GM21528 (cell line): ENCODE data around the gene TDRD7.
"Not testable (repeated sequence)": the region's sequence is repeated elsewhere in the genome, so short reads cannot be mapped to it uniquely, and the experiment has no call there.

ENCODE experiments used
- ATAC-seq: cut with Tn5 transposase; IDR thresholded peaks from one replicate; pipeline ENCODE4 v1.9.1; 2021; ENCODE audit warnings: mild to moderate bottlenecking, moderate library complexity; ENCODE audit not compliant: unreplicated experiment, low FRiP score

TDRD7 gene

GRCh38 chr9:97474372-97474925, 62.6 kb downstream of the TDRD7 start:
- no peak for ATAC-seq

GRCh38 chr9:97475059-97475458, 63.2 kb downstream of the TDRD7 start:
- ATAC-seq: no peak

DNA sequence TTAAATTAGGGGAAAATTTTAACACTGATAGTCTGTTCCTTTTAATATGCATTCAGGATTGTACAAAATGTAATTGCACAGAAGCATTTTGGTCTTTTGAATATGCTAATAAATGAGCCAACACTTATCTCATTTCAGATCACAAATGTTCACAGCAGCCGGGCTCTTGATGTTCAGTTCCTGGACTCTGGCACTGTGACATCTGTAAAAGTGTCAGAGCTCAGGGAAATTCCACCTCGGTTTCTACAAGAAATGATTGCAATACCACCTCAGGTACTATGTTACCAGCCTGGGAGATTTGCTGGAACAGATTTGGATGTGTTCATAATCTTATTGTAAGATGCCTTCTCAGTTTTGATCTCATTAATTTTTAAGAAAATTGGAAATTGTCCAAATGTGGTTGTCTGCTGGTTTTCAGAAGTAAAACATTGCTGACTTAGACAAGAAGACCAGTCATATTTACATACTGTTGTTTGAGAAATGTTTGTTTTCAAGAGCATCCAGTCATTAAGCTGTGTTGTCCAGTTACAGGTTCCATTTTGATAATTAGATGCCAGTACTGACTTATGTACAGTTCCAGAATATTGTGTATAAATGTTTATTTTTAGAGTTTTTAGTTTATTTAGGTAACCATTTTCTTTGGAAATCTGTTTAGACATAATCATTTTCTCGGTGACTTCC, 66.5 kb downstream of the TDRD7 start:
- ATAC-seq: no peak

DNA sequence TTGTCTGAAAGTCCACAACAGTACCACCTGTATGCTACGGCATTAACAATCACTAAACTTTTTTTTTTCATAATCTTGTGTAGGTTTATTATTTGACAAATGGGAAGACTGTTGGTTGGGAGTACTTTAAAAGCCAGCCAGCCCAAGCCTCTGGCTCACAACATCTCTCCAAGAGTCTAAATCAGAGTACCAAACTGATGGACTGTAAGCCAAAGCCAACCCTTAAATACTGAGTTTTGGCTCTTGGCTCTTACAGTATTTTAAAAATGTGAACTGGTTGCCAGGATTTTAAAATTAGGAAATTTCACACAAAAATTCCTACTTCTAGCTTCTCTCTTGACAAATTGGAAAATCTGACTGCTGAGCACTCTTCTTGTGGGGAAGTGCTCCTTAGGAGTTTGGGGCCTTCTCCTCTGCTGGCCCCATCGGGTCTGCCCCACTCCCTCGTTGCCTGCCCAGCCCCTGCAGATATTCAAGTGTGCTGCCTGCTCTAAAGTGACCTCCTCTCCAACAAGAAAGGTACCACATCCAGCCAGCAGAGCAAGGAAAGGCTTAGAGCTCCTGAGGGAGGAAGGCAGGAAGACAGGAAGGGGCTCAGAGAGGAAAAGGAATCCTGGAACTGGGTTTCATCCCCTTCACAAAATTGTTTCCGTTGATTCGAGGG, 67.7 kb downstream of the TDRD7 start:
- no peak for ATAC-seq

- ATAC-seq: no peak
These were observed 68.3 kb downstream of the TDRD7 start for GRCh38 chr9:97480174-97480573.

- ATAC-seq: no peak
These were observed 68.9 kb downstream of the TDRD7 start for GRCh38 chr9:97480749-97481148.

DNA sequence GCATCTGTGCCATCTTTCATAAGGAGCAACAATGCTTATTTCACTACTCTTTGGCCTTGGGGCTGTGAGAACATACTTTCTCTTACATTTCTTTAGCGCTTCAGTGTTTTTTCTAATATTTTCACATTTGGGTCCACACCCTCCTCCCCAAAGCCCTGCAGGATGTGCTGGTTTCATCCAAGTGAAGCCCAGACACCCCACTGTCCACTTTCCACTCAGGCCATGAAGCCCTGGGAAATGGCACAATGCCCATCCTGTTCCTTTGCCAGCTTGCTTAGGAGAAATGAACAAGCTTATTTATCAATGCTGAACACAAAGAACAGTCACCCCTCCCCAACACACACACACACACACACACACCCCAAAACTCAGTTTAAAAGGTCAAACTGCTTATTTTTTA, 72.2 kb downstream of the TDRD7 start:
- no peak for ATAC-seq

GRCh38 chr9:97487107-97487506, 75.2 kb downstream of the TDRD7 start:
- no peak for ATAC-seq

DNA sequence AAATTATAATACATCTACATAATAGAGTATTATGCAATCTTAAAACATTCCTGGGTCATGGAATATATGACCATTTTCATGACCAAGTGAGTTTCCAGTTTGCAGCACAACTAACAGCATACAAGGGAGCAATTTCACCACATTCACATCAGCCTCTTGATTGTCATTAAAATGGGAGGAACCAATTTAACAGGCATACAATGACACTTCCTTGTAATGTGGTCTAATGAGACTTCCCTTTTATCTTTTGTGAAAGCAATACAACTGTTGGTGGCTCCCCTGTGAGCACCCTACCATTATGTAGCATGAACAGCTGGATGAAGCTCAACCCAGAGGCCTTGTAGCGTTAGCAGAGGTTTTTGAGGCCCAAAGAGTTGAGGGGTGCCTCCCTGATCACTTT, 76.0 kb downstream of the TDRD7 start:
- ATAC-seq: no peak

DNA sequence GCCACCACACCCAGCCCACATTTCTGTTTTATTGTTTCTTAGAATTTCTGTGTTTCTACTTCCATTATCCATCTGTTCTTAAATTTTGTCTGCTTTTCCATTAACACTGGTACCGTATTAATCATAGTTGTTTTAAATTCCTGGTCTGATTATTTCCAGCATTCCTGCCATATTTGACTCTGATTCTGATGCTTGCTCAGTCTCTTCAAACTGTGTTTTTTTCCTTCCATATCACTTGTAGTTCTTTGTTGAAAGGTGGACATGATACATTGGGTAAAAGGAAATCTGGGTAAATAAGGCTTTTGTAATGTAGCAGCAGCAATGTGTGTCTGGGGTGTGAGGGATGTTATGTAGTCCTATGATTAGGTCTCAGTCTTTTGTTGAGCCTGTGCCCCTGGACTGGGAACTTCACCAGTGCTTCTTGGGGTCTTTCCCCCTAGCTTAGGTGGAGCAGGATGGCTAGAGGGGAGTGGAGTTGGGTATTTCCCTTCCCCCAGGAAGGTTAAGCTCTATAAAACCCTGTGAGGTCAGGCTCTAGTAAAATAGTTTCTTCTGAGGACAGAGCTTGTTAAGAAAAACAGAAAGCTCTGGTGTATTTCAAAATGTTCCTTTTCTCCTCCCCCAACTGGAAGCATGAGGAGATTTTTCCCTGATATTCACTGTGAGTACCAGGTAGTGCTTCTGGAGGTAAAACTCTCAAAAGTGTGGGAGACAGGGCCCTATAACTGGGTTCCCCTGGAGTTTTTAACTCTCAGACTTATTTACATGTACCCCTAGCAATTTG, 79.5 kb downstream of the TDRD7 start:
- no peak for ATAC-seq

GRCh38 chr9:97497558-97498375, 85.9 kb downstream of the TDRD7 start:
- not testable (repeated sequence) for ATAC-seq

DNA sequence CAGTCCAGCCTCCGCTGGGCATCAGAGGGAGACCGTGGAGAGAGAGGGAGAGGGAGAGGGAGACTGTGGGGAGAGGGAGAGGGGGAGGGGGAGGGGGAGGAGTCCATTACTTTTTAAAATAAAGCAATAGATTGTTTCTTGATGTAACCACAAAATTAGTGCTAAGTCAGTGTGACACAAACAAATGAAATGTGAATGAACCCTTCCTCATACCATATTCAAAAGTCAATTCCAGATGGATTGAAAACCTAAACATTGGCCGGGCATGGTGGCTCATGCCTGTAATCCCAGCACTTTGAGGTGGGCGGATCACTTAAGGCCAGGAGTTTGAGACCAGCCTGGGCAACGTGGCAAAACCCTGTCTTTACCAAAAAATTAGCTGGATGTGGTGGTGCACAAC, 87.0 kb downstream of the TDRD7 start:
- not testable (repeated sequence) for ATAC-seq

GRCh38 chr9:97500263-97500662, 88.4 kb downstream of the TDRD7 start:
- ATAC-seq: no peak

- no peak for ATAC-seq
These were observed 88.9 kb downstream of the TDRD7 start for GRCh38 chr9:97500765-97501176.

DNA sequence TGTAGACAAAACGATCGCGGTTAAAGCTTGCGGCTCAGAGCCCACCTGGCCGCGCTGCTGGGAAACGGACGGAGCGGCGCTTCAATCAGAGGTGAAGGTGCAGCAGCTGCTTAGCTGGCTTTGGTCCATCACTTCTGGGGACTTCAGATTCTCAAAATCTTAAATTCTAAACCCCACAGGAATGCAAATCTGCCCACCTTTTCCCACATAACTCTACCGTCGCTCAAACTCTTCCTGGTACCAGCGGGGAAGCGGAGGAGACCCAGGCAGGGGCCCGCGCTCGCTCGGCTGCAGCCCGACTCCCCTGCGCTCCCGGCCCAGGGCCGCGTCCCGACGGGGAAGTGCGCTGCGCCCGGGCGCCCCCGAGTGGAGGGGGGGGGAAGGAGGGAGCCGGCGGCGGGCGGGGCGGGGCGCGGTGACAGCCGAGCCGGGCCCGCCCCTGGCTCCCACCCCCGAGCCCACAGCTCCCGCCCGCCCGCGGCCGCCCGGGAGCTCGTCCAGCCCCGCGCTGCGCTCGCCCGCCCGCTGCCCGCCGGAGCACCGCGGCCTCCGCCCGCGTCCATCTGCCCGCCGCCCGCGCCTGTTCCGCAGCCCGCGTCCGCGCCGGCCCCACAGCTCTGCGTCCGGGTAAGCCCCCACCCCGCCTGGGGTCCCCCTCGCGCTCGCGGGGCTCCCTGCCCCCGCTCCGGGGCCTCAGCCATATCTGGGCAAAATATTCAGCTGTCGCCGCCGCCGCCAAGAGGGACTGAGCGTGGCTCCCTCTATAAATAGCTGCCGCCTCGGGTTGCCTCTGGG, 89.5 kb downstream of the TDRD7 start, which contains the start of gene TMOD1:
TSS of gene TMOD1 (plus strand) at position 490 of the 795 bp plus-strand sequence. CDS start 22,523 bp downstream, outside the sequence.
- peak; percentile 58 for ATAC-seq

DNA sequence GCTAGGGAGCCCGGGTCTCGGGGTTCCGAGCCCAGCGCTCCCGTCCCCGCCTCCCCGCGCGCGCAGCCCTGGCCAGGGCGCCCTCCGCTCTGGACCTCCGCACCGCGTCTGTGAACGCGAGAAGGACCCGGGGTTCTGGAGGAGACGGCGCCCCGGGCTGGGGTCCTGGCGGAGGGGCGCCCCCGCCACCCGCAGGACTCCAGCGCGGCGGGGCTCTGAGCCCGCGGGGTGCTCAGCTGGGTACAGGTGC, 90.0 kb downstream of the TDRD7 start:
- ATAC-seq: peak; percentile 30

- no peak for ATAC-seq
These were observed 90.5 kb downstream of the TDRD7 start for GRCh38 chr9:97502222-97502983.

- no peak for ATAC-seq
These were observed 91.3 kb downstream of the TDRD7 start for GRCh38 chr9:97502984-97503861.
